Measurements from ENCODE around the gene APLF.

The APLF gene

GRCh38 chr2:68623820-68624219 lies 156.4 kb downstream of the APLF start:
- Mint-ChIP-seq H3K4me1 (no peaks in the 10 kb centered on the region), H3K4me3 (no peak overlapping the region), H3K9me3 (peaks cover 14% of the 10 kb centered on the region), H3K27me3 (ENCODE audit: low read depth) (no peaks in the 10 kb centered on the region), H3K27ac (no peak overlapping the region), H3K36me3 (ENCODE audit: low read depth) (no peaks in the 10 kb centered on the region)
- no peak for TF ChIP-seq CTCF (IDR thresholded peaks at IDR 0.05; ENCODE audit: unreplicated experiment in 3 of 3)

DNA sequence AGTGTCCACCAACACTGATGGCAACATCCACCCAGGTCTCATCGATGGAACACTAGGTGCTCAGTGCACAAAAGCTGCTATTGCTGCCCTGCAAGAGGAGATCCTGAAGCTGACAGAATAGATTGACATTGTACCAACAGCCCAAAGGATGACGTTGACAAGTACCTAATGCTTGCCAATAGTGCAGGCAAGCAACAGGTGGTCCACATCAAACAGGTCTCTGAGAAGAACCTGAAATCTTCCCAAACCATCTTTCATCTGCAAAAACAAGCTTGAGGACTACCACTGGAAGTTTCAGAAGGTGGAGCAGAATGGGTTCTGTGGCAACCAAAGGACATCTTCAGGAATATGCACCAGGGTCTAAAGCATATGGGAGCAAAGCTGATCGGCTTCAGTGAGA lies 160.2 kb downstream of the APLF start:
- H3K4me1 Mint-ChIP-seq = no peaks in the 10 kb centered on the region
- H3K27ac Mint-ChIP-seq = no peak overlapping the region
- no peak for TF ChIP-seq CTCF (IDR thresholded peaks at IDR 0.05; ENCODE audit: unreplicated experiment in 3 of 3)
- H3K27me3 Mint-ChIP-seq (ENCODE audit: low read depth) = peaks cover 4% of the 10 kb centered on the region
- H3K36me3 Mint-ChIP-seq (ENCODE audit: low read depth) = no peaks in the 10 kb centered on the region
- peaks cover 7% of the 10 kb centered on the region for H3K9me3 Mint-ChIP-seq
- H3K4me3 Mint-ChIP-seq = no peak overlapping the region

Data from nephron (organoid).